ENCODE measurements around the gene TIMMDC1. TPM values are rescaled to one million over a fixed set of nuclear protein-coding genes. Genes with fewer than 3 reads are reported as not detected.

The TIMMDC1 gene
- total RNA-seq, 4 donors from 2014 or later: 41.2 to 137 (median 101) TPM

DNA sequence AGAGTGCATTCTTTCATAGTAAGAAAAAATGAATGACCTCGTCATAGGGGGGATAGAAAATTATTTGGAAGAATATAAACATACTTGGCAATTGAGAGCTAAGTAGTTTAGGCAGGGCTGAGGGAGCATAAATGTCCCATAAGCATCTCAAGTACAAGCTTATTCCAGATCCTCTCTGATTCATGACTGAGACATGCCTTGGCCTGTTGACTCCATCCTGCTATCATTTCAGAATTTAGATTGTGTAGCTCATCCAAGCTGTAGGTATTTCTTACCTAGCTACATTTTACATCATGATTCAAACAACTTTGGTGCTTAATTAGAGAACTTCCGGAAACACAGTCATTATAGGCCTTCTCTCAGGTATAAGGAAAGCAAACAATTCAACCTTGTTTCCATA is 17.3 kb upstream of the TIMMDC1 start:
- no peaks in the 10 kb centered on the region for H3K4me1 ChIP-seq
- H3K36me3 ChIP-seq: peaks cover 4 to 42% of the 10 kb centered on the region in 2 donors
- H3K27me3 ChIP-seq: no peaks in the 10 kb centered on the region
- no peak for DNase-seq
- no peaks in the 10 kb centered on the region for H3K9me3 ChIP-seq
- intact Hi-C loops (cut with DNase I; ENCODE audit: low total_unique reads) (no loop called here), in situ Hi-C loops (cut with MboI; ENCODE audit: low sequenced_read_pairs in 4 of 4) (no loop called here)
- no peak overlapping the region for H3K4me3 ChIP-seq
- ATAC-seq: no peak
- no peak overlapping the region for H3K27ac ChIP-seq
- TF ChIP-seq POLR2A (IDR thresholded peaks at IDR 0.05): no peak
- no peak for TF ChIP-seq CTCF (IDR thresholded peaks at IDR 0.05 in 4 of 5, conservative IDR thresholded peaks at IDR 0.05 in 1 of 5)

DNA sequence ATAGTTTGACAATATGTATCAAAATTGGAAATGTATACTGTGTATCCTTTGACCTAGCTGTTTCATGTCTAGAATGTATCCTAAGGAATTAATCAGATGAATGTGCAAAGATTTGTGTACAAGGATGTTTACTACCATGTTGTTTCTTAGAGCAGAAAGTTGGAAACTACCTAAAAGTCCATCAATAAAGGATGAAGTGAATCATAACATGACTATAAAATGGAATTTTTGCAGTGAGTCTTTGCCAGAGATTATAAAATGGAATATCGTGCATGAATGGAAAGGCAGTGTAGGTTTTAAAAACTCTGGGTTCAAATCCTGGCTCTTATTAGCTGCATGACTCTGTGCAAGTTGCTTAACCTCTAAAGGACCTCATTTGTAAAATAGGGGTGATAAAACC is 15.2 kb upstream of the TIMMDC1 start:
- TF ChIP-seq POLR2A (IDR thresholded peaks at IDR 0.05) (no peak), CTCF (IDR thresholded peaks at IDR 0.05 in 4 of 5, conservative IDR thresholded peaks at IDR 0.05 in 1 of 5) (no peak)
- H3K36me3 ChIP-seq: peaks cover 4 to 48% of the 10 kb centered on the region in 2 donors
- in situ Hi-C loops (cut with MboI; ENCODE audit: low sequenced_read_pairs in 4 of 4): no loop called here
- ATAC-seq: no peak
- no peak for DNase-seq
- no peaks in the 10 kb centered on the region for H3K27me3 ChIP-seq
- no peak overlapping the region for H3K4me3 ChIP-seq
- intact Hi-C loops (cut with DNase I; ENCODE audit: low total_unique reads): no loop called here
- H3K4me1 ChIP-seq: no peaks in the 10 kb centered on the region
- H3K9me3 ChIP-seq: no peaks in the 10 kb centered on the region
- H3K27ac ChIP-seq: no peak overlapping the region

GRCh38 chr3:119485563-119485962 is 12.8 kb upstream of the TIMMDC1 start:
- Histone ChIP-seq H3K4me1 (no peaks in the 10 kb centered on the region), H3K27me3 (no peaks in the 10 kb centered on the region), H3K36me3 (peaks cover 4 to 55% of the 10 kb centered on the region in 2 donors), H3K27ac (no peak overlapping the region), H3K4me3 (no peak overlapping the region), H3K9me3 (no peaks in the 10 kb centered on the region)
- intact Hi-C loops (cut with DNase I; ENCODE audit: low total_unique reads): no loop called here
- TF ChIP-seq POLR2A (IDR thresholded peaks at IDR 0.05) (no peak), CTCF (IDR thresholded peaks at IDR 0.05 in 4 of 5, conservative IDR thresholded peaks at IDR 0.05 in 1 of 5) (no peak)
- in situ Hi-C loops (cut with MboI; ENCODE audit: low sequenced_read_pairs in 4 of 4): no loop called here
- ATAC-seq: no peak
- no peak for DNase-seq

DNA sequence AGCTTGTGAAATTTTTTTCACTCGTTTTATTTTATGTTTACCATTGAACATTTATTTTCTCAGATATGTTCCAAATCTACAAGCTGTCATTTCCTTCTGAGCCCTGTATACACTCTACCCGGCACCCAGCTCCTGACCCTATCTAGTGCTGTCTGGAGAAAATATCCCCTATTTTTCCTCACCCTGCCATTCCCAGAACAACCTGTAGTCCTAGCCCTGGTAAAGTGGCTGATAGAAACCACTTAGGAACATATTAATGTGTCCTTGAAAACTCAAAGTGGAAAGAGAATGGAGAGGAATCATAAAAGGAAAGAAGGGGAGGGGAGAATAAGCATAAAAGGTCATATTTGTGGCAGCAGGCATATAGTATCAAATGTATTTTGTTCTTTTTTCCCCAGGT is 8.2 kb upstream of the TIMMDC1 start:
- Histone ChIP-seq H3K27me3 (no peaks in the 10 kb centered on the region), H3K4me3 (no peak overlapping the region), H3K9me3 (no peaks in the 10 kb centered on the region), H3K36me3 (peaks cover 4 to 62% of the 10 kb centered on the region in 2 donors), H3K4me1 (no peaks in the 10 kb centered on the region), H3K27ac (no peak overlapping the region)
- DNase-seq (no peak), ATAC-seq (no peak)
- TF ChIP-seq POLR2A (IDR thresholded peaks at IDR 0.05) (no peak), CTCF (IDR thresholded peaks at IDR 0.05 in 4 of 5, conservative IDR thresholded peaks at IDR 0.05 in 1 of 5) (no peak)
- in situ Hi-C loops (cut with MboI; ENCODE audit: low sequenced_read_pairs in 4 of 4): no loop called here
- intact Hi-C loops (cut with DNase I; ENCODE audit: low total_unique reads): loop anchor here (10.0 kb wide), 1 partner anchor 245 kb away; the partner anchor contains the start of gene B4GALT4

- intact Hi-C loops (cut with DNase I; ENCODE audit: low total_unique reads): loop anchor here (10.0 kb wide), 1 partner anchor 247 kb away; the partner anchor contains the start of gene B4GALT4
These were observed 6.2 kb upstream of the TIMMDC1 start for GRCh38 chr3:119492128-119492527.

More at GRCh38 chr3:119492128-119492527, 6.2 kb upstream of the TIMMDC1 start:
- in situ Hi-C loops (cut with MboI; ENCODE audit: low sequenced_read_pairs in 4 of 4): no loop called here
- Histone ChIP-seq H3K36me3 (peaks cover 0 to 43% of the 10 kb centered on the region in 2 donors), H3K4me3 (no peak overlapping the region), H3K27me3 (no peaks in the 10 kb centered on the region), H3K4me1 (no peaks in the 10 kb centered on the region), H3K27ac (no peak overlapping the region), H3K9me3 (no peaks in the 10 kb centered on the region)
- no peak for ATAC-seq
- no peak for DNase-seq
- no peak for TF ChIP-seq CTCF (IDR thresholded peaks at IDR 0.05 in 4 of 5, conservative IDR thresholded peaks at IDR 0.05 in 1 of 5)
- no peak for TF ChIP-seq POLR2A (IDR thresholded peaks at IDR 0.05)

Measured in gastrocnemius medialis (tissue), 4 donors.